Stimulated activated CD8-positive, alpha-beta memory T cell treated with anti-CD3 and anti-CD28 coated beads, Interleukin-12 subunit alpha, Interleukin-12 subunit beta, amount 100 ng/mL, for 24 hours (primary cell): ENCODE results near the gene COL27A1.
"Not testable (repeated sequence)": the region's sequence is repeated elsewhere in the genome, so short reads cannot be mapped to it uniquely, and the experiment has no call there.

Experiments
- DNase-seq: peaks from one replicate; pipeline ENCODE4 v3.0.0-alpha.2; 2020; ENCODE audit errors: extremely low read depth

Gene COL27A1

GRCh38 chr9:114303977-114304376 lies 148.6 kb downstream of the COL27A1 start:
- DNase-seq: no peak

GRCh38 chr9:114304416-114305188 lies 149.3 kb downstream of the COL27A1 start:
- no peak for DNase-seq

- DNase-seq: no peak
These were observed 152.5 kb downstream of the COL27A1 start for GRCh38 chr9:114307899-114308267.

- no peak for DNase-seq
These were observed 153.1 kb downstream of the COL27A1 start for GRCh38 chr9:114308361-114308950.

GRCh38 chr9:114309096-114309495 lies 153.8 kb downstream of the COL27A1 start:
- DNase-seq: no peak

- no peak for DNase-seq
These were observed 155.4 kb downstream of the COL27A1 start for GRCh38 chr9:114310471-114311450.

- no peak for DNase-seq
These were observed 156.5 kb downstream of the COL27A1 start for GRCh38 chr9:114311571-114312512.

- no peak for DNase-seq
These were observed 157.2 kb downstream of the COL27A1 start for GRCh38 chr9:114312513-114312875.

GRCh38 chr9:114313186-114313585 lies 157.8 kb downstream of the COL27A1 start:
- no peak for DNase-seq

- no peak for DNase-seq
These were observed 159.0 kb downstream of the COL27A1 start for GRCh38 chr9:114314256-114314867.

GRCh38 chr9:114314881-114315722 lies 159.8 kb downstream of the COL27A1 start:
- no peak for DNase-seq

- DNase-seq: no peak
These were observed 160.5 kb downstream of the COL27A1 start for GRCh38 chr9:114315723-114316363.

GRCh38 chr9:114316605-114317230 lies 161.4 kb downstream of the COL27A1 start:
- DNase-seq: no peak

- DNase-seq: no peak
These were observed 162.5 kb downstream of the COL27A1 start for GRCh38 chr9:114317665-114318357.

- no peak for DNase-seq
These were observed 163.1 kb downstream of the COL27A1 start for GRCh38 chr9:114318416-114318815.

GRCh38 chr9:114319147-114319546 lies 163.8 kb downstream of the COL27A1 start:
- DNase-seq: no peak

GRCh38 chr9:114320710-114321109 lies 165.4 kb downstream of the COL27A1 start:
- not testable (repeated sequence) for DNase-seq

- no peak for DNase-seq
These were observed 166.4 kb downstream of the COL27A1 start for GRCh38 chr9:114321759-114322158.
